HepG2 (cell line): ENCODE results near the gene SERPINB11. TPM values are rescaled to one million over a fixed set of nuclear protein-coding genes. Genes with fewer than 3 reads are reported as not detected.

ENCODE experiments used
- ATAC-seq: fragments of 200-7000 bp; cut with Tn5 transposase; 3 replicates; pipeline ENCODE4 v1.9.1; 2020; ENCODE audit warnings: mild to moderate bottlenecking, moderate library complexity
- BruUV-seq: library from RNA; stranded (reverse); fragments of 400-500 nt; replicated peaks from 2 replicates; lab custom pipeline; 2021; lab: Mats Ljungman, UMichigan
- CTCF ChIA-PET: fragments of 300-600 bp; formaldehyde crosslinking; extraction: SDS; loops from one replicate; lab custom pipeline; 2021; ENCODE audit warnings: low total read pairs, inconsistent platforms, low intra/inter-chr PET ratio; lab: Yijun Ruan, JAX
- POLR2A ChIA-PET: fragments of 350-600 bp; sonication (Branson Sonifier 250); formaldehyde crosslinking; loops from one replicate; lab custom pipeline; 2020; ENCODE audit warnings: antibody characterized with exemption, inconsistent platforms; lab: Yijun Ruan, JAX
- DNase-seq: peaks from one replicate; pipeline ENCODE4 v3.0.0-alpha.2; 2015; ENCODE audit warnings: low spot score
- FAIRE-seq: peaks from 3 replicates; lab custom pipeline; 2011; peaks lifted over from hg19 to GRCh38; lab: Jason Lieb, UNC
- H2AFZ ChIP-seq: one replicate; pipeline ENCODE4 v1.6.1; 2011; ENCODE audit warnings: low read length, inconsistent platforms
- H3K27ac ChIP-seq: fragments of 300-600 bp; 3 replicates; pipeline ENCODE4 v1.8.0; 2011; ENCODE audit warnings: mixed run types, mild to moderate bottlenecking, mixed read lengths, low read length, inconsistent platforms; ENCODE audit not compliant: insufficient read depth; ENCODE audit errors: extremely low read length
- H3K27me3 ChIP-seq, 2 experiments: fragments of 200-600 bp in 1 of 2; 2 replicates in 1 of 2; 3 replicates in 1 of 2; pipeline versions ENCODE4 v1.6.0 to v1.8.0; 2011; ENCODE audit warnings: low read length in 2 of 2, mild to moderate bottlenecking in 2 of 2, moderate library complexity in 2 of 2, inconsistent platforms in 1 of 2; ENCODE audit not compliant: insufficient read depth in 2 of 2, control insufficient read depth in 1 of 2
- H3K36me3 ChIP-seq, 2 experiments: fragments of 200-600 bp in 1 of 2; replicated peaks in 1 of 2; 2 replicates in 1 of 2; 3 replicates in 1 of 2; pipeline versions ENCODE4 v1.5.1 to v1.8.0; 2011; ENCODE audit warnings: low read length in 2 of 2, inconsistent platforms in 1 of 2; ENCODE audit not compliant: insufficient read depth in 2 of 2, control insufficient read depth in 1 of 2
- H3K4me1 ChIP-seq: 2 replicates; pipeline ENCODE4 v1.5.1; 2012; ENCODE audit warnings: low read length, inconsistent platforms; ENCODE audit not compliant: insufficient read depth
- H3K4me2 ChIP-seq: 2 replicates; pipeline ENCODE4 v1.6.0; 2011; ENCODE audit warnings: low read depth, low read length, inconsistent platforms
- H3K4me3 ChIP-seq, 3 experiments: fragments of 200-600 bp in 1 of 3; sonication (generic), shearing (Covaris generic) in 1 of 3; replicated peaks in 1 of 3; 2 replicates each; pipeline ENCODE4 v1.5.1; 2011 to 2016; ENCODE audit warnings: low read length in 3 of 3, inconsistent platforms in 2 of 3, low read depth in 2 of 3, mild to moderate bottlenecking in 2 of 3, control low read depth in 1 of 3, mixed read lengths in 1 of 3; ENCODE audit not compliant: insufficient read depth in 1 of 3
- H3K79me2 ChIP-seq: one replicate; pipeline ENCODE4 v1.6.1; 2011; ENCODE audit warnings: low read length, inconsistent platforms; ENCODE audit not compliant: insufficient read depth
- H3K9ac ChIP-seq: 2 replicates; pipeline ENCODE4 v1.6.0; 2011; ENCODE audit warnings: mild to moderate bottlenecking, low read depth, low read length, inconsistent platforms; ENCODE audit not compliant: insufficient read depth
- H3K9me3 ChIP-seq: 2 replicates; pipeline ENCODE4 v1.5.1; 2012; ENCODE audit warnings: mild to moderate bottlenecking, low read length
- H4K20me1 ChIP-seq: 2 replicates; pipeline ENCODE4 v1.6.0; 2011; ENCODE audit warnings: inconsistent platforms, mild to moderate bottlenecking, low read length, moderate library complexity; ENCODE audit not compliant: insufficient read depth
- EHMT2 ChIP-seq: fragments of 200-600 bp; sonication (generic); IDR thresholded peaks from 2 replicates; pipeline ENCODE4 v1.7.0; 2017; ENCODE audit warnings: antibody characterized with exemption, low read depth, low read length, borderline replicate concordance
- GATAD2A ChIP-seq: IDR thresholded peaks from 2 replicates; pipeline ENCODE4 v1.6.1; 2016
- KAT8 ChIP-seq: IDR thresholded peaks from 2 replicates; pipeline ENCODE4 v1.6.1; 2016; ENCODE audit warnings: missing genetic modification reagents, missing compliant biosample characterization
- KLF12 ChIP-seq: sonication (generic); formaldehyde crosslinking; IDR thresholded peaks from 2 replicates; pipeline ENCODE4 v1.4.0; 2020; ENCODE audit warnings: missing genetic modification reagents, borderline replicate concordance
- KLF15 ChIP-seq: sonication (generic); formaldehyde crosslinking; IDR thresholded peaks from 2 replicates; pipeline ENCODE4 v1.8.1; 2023; ENCODE audit warnings: borderline replicate concordance, mild to moderate bottlenecking, inconsistent platforms, missing genetic modification reagents, mixed read lengths
- MAFG ChIP-seq: sonication (generic); formaldehyde crosslinking; IDR thresholded peaks from 2 replicates; pipeline ENCODE4 v1.5.1; 2020; ENCODE audit warnings: mild to moderate bottlenecking, missing genetic modification reagents
- MYPOP ChIP-seq: sonication (generic); formaldehyde crosslinking; IDR thresholded peaks from 2 replicates; pipeline ENCODE4 v1.8.1; 2023; ENCODE audit warnings: mild to moderate bottlenecking, moderate library complexity, missing genetic modification reagents
- PTBP1 ChIP-seq: fragments of 200-400 bp; formaldehyde crosslinking; IDR thresholded peaks from 2 replicates; pipeline ENCODE4 v1.6.1; 2018; ENCODE audit warnings: low read length, low read depth; ENCODE audit not compliant: poor library complexity, severe bottlenecking
- SIX4 ChIP-seq: sonication (generic); formaldehyde crosslinking; IDR thresholded peaks from 2 replicates; pipeline ENCODE4 v1.4.0; 2020; ENCODE audit warnings: missing genetic modification reagents
- ZFP36 ChIP-seq: fragments of 150-350 bp; IDR thresholded peaks from 2 replicates; pipeline ENCODE4 v1.6.1; 2018; ENCODE audit warnings: borderline replicate concordance, low read length, low read depth; ENCODE audit not compliant: partially characterized antibody
- ZFP90 ChIP-seq: sonication (generic); formaldehyde crosslinking; IDR thresholded peaks from 2 replicates; pipeline ENCODE4 v1.8.0; 2022; ENCODE audit warnings: missing genetic modification reagents, mild to moderate bottlenecking, inconsistent platforms, borderline replicate concordance
- ZMYM2 ChIP-seq: sonication (generic); formaldehyde crosslinking; IDR thresholded peaks from 2 replicates; pipeline ENCODE4 v1.8.0; 2022; ENCODE audit warnings: mild to moderate bottlenecking, missing genetic modification reagents
- ZMYM3 ChIP-seq: sonication (generic); formaldehyde crosslinking; IDR thresholded peaks from 2 replicates; pipeline ENCODE4 v1.5.1; 2020; ENCODE audit warnings: mild to moderate bottlenecking, missing genetic modification reagents
- ZNF329 ChIP-seq: sonication (generic); formaldehyde crosslinking; IDR thresholded peaks from 2 replicates; pipeline ENCODE4 v1.9.0; 2021; ENCODE audit warnings: low read depth, mild to moderate bottlenecking, missing genetic modification reagents
- ZNF333 ChIP-seq: sonication (generic); formaldehyde crosslinking; IDR thresholded peaks from 2 replicates; pipeline ENCODE4 v1.4.0; 2020; ENCODE audit warnings: mild to moderate bottlenecking, missing genetic modification reagents, borderline replicate concordance
- ZNF549 ChIP-seq: sonication (generic); formaldehyde crosslinking; IDR thresholded peaks from 2 replicates; pipeline ENCODE4 v1.5.0; 2020; ENCODE audit warnings: missing genetic modification reagents
- ZNF619 ChIP-seq: sonication (generic); formaldehyde crosslinking; IDR thresholded peaks from 2 replicates; pipeline ENCODE4 v1.4.0; 2020; ENCODE audit warnings: mild to moderate bottlenecking, missing genetic modification reagents
- ZNF678 ChIP-seq: sonication (generic); formaldehyde crosslinking; IDR thresholded peaks from 2 replicates; pipeline ENCODE4 v1.4.0; 2020; ENCODE audit warnings: mild to moderate bottlenecking, missing genetic modification reagents
- WGBS: methylation state at CpG from one replicate; pipeline ENCODE4 v1.1.6; 2017; ENCODE audit warnings: low lambda C conversion rate; 5-methylcytosine and 5-hydroxymethylcytosine counted together
- in situ Hi-C: cut with HindIII; loops from 2 replicates; pipeline ENCODE4 v1.10.0; 2017; ENCODE audit warnings: low pct_unique_long_range_greater_than_20kb; ENCODE audit not compliant: extremely low pct_ligation_motif_present
- intact Hi-C: fragments of 100-400 bp; cut with micrococcal nuclease; formaldehyde crosslinking; loops from one replicate; pipeline ENCODE4 v1.10.0; 2022; ENCODE audit not compliant: unreplicated experiment
- polyA plus RNA-seq, 8 experiments: library from polyadenylated mRNA; depleted of rRNA in 3 of 8; stranded (reverse) in 7 of 8; unstranded in 1 of 8; fragments of >200 nt; fragmentation: Illumina TruSeq in 4 of 8; extraction: Trizol in 4 of 8; gene quantifications; 2 replicates each; pipeline versions ENCODE4 v1.2.1 to v1.2.3, GENCODE V29; 2011 to 2016; ENCODE audit warnings: low read depth in 4 of 8, missing spikeins in 1 of 8, mixed read lengths in 1 of 8; ENCODE audit not compliant: insufficient read depth in 1 of 8
- total RNA-seq, 5 experiments: library from RNA; depleted of rRNA; stranded (reverse); fragments of >200 nt; fragmentation: Illumina TruSeq; extraction: Trizol; gene quantifications; 2 replicates each; pipeline ENCODE4 v1.2.3, GENCODE V29; 2016; ENCODE audit warnings: low read depth in 1 of 5
- TF ChIP-seq, protein P1 (sequence below): sonication (generic); formaldehyde crosslinking; IDR thresholded peaks from 2 replicates; pipeline ENCODE4 v1.9.0; 2021; ENCODE audit warnings: missing genetic modification reagents, mild to moderate bottlenecking, borderline replicate concordance
- TF ChIP-seq, protein P2 (sequence below): IDR thresholded peaks from 2 replicates; pipeline ENCODE4 v1.6.1; 2018; ENCODE audit warnings: missing genetic modification reagents

SERPINB11 gene
- total and polyA plus RNA-seq, 2 of the 13 experiments (the other 11 are each of a cell fraction or from before 2014, with no cell fraction given): not detected

DNA sequence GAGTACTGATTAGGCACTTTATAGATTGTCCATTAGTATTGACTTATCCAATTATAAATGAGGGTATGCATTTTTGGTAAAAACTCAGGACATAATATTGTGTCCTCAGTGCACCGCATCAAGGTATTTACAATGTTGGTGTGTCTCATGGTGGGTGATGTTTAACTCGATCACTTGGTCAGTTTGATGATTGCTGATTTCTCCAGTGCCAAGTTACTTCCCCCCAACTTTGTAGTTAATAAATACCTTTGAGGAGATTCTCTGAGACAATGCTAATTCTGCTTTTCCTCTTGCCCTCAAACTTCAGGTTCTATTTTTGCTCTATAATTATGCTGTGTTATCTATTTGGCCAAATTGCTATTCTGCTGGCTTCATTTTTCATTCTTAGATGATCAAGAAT lies 44.2 kb downstream of the SERPINB11 start (continued):
- TF ChIP-seq, protein P1, sequence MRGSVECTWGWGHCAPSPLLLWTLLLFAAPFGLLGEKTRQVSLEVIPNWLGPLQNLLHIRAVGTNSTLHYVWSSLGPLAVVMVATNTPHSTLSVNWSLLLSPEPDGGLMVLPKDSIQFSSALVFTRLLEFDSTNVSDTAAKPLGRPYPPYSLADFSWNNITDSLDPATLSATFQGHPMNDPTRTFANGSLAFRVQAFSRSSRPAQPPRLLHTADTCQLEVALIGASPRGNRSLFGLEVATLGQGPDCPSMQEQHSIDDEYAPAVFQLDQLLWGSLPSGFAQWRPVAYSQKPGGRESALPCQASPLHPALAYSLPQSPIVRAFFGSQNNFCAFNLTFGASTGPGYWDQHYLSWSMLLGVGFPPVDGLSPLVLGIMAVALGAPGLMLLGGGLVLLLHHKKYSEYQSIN (CRISPR knock-in tag): no peak
- TF ChIP-seq ZNF549: no peak
- TF ChIP-seq ZNF329: no peak
- no peak for TF ChIP-seq ZFP90 (CRISPR knock-in tag)
- no peak for TF ChIP-seq EHMT2
- no peak for TF ChIP-seq ZNF619 (CRISPR knock-in tag)
- no peak for TF ChIP-seq KAT8 (CRISPR knock-in tag)

DNA sequence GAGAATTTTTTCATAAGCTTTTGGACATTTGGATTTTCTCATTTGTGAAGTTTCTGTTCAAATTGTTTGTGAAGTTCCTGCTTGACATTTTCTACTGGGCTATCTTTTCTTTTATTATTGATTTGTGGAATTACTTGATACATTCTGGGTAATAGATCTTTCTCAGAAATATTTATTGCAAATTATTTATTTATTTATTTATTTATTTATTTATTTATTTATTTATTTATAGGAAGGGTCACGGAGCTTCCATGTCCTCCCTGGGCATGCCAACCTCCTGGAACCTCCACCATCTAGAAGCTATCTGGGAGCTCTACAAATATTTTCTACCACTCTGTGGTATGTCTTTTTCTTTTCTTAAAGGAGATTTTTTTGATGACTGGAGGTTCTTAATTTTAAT lies 46.7 kb downstream of the SERPINB11 start:
- 0% methylated on average over 1 of the region's 1 CpG for WGBS
- no peak overlapping the region for H3K4me2 ChIP-seq
- no peaks in the 10 kb centered on the region for H3K36me3 ChIP-seq
- H3K4me1 ChIP-seq: no peaks in the 10 kb centered on the region
- intact Hi-C loops: no loop called here
- H3K9ac ChIP-seq: no peak overlapping the region
- DNase-seq (no peak), ATAC-seq (no peak), FAIRE-seq (no peak)
- BruUV-seq: no TSS peak
- in situ Hi-C loops: no loop called here
- no peaks in the 10 kb centered on the region for H3K9me3 ChIP-seq
- H3K79me2 ChIP-seq: no peaks in the 10 kb centered on the region
- H3K27me3 ChIP-seq: no peaks in the 10 kb centered on the region
- H2AFZ ChIP-seq: no peak overlapping the region
- POLR2A ChIA-PET: no interaction called here
- no peaks in the 10 kb centered on the region for H4K20me1 ChIP-seq
- CTCF ChIA-PET: no interaction called here
- H3K27ac ChIP-seq: no peak overlapping the region
- H3K4me3 ChIP-seq: no peak overlapping the region
- no peak for TF ChIP-seq GATAD2A (CRISPR knock-in tag)
- TF ChIP-seq ZMYM2 (CRISPR knock-in tag): no peak
- no peak for TF ChIP-seq PTBP1
- TF ChIP-seq ZNF678 (CRISPR knock-in tag): no peak
- TF ChIP-seq ZMYM3 (CRISPR knock-in tag): no peak
- no peak for TF ChIP-seq MYPOP (CRISPR knock-in tag)
- no peak for TF ChIP-seq KLF15 (CRISPR knock-in tag)
- no peak for TF ChIP-seq SIX4 (CRISPR knock-in tag)
- no peak for TF ChIP-seq MAFG (CRISPR knock-in tag)
- no peak for TF ChIP-seq KLF12 (CRISPR knock-in tag)
- TF ChIP-seq, protein P2, sequence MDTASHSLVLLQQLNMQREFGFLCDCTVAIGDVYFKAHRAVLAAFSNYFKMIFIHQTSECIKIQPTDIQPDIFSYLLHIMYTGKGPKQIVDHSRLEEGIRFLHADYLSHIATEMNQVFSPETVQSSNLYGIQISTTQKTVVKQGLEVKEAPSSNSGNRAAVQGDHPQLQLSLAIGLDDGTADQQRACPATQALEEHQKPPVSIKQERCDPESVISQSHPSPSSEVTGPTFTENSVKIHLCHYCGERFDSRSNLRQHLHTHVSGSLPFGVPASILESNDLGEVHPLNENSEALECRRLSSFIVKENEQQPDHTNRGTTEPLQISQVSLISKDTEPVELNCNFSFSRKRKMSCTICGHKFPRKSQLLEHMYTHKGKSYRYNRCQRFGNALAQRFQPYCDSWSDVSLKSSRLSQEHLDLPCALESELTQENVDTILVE (CRISPR knock-in tag): no peak
- no peak for TF ChIP-seq ZNF333 (CRISPR knock-in tag)
- no peak for TF ChIP-seq ZFP36
